GM12878 (cell line): Measurements from ENCODE around the gene SURF2. TPM values are rescaled to one million over a fixed set of nuclear protein-coding genes. Genes with fewer than 3 reads are reported as not detected.
"Not testable (repeated sequence)": the region's sequence is repeated elsewhere in the genome, so short reads cannot be mapped to it uniquely, and the experiment has no call there.

Experiments
- ATAC-seq: fragments of 200-7000 bp; cut with Tn5 transposase; 3 replicates; pipeline ENCODE4 v1.9.1; 2020; ENCODE audit warnings: mild to moderate bottlenecking, moderate library complexity
- BruUV-seq: library from RNA; stranded (reverse); fragments of 400-500 nt; replicated peaks from 2 replicates; lab custom pipeline; 2021; lab: Mats Ljungman, UMichigan
- CTCF ChIA-PET: fragments of 300-600 bp; sonication (Branson Sonifier 250); formaldehyde crosslinking; extraction: SDS; loops from one replicate; lab custom pipeline; 2021; ENCODE audit warnings: inconsistent platforms; lab: Yijun Ruan, JAX
- POLR2A ChIA-PET: fragments of 350-600 bp; formaldehyde crosslinking; extraction: SDS; loops from one replicate; lab custom pipeline; 2021; ENCODE audit warnings: inconsistent platforms; lab: Charles Lee
- RAD21 ChIA-PET: fragments of 300-600 bp; sonication (Branson Sonifier 250); formaldehyde crosslinking; loops from one replicate; lab custom pipeline; 2023; ENCODE audit warnings: antibody characterized with exemption; ENCODE audit not compliant: unreplicated experiment; lab: Charles Lee
- SMC1A ChIA-PET: fragments of 300-600 bp; sonication (Branson Sonifier 250); formaldehyde crosslinking; loops from one replicate; lab custom pipeline; 2023; ENCODE audit not compliant: unreplicated experiment, uncharacterized antibody; lab: Charles Lee
- DNase-seq: peaks from one replicate; pipeline ENCODE4 v3.0.0-alpha.2; 2011; ENCODE audit warnings: low read depth, low spot score
- FAIRE-seq: peaks from 3 replicates; lab custom pipeline; 2011; peaks lifted over from hg19 to GRCh38; lab: Jason Lieb, UNC
- H2AFZ ChIP-seq: 2 replicates; pipeline ENCODE4 v1.6.0; 2011; ENCODE audit warnings: low read depth, low read length, control low read depth; ENCODE audit not compliant: control insufficient read depth
- H3K27ac ChIP-seq: 2 replicates; pipeline ENCODE4 v1.5.1; 2011; ENCODE audit warnings: control low read depth; ENCODE audit not compliant: control insufficient read depth, insufficient read depth
- H3K27me3 ChIP-seq, 2 experiments: replicated peaks in 1 of 2; 2 replicates each; pipeline versions ENCODE4 v1.6.0 to v1.6.1; 2011; ENCODE audit warnings: low read length in 1 of 2; ENCODE audit not compliant: control insufficient read depth in 2 of 2, insufficient read depth in 2 of 2
- H3K36me3 ChIP-seq, 2 experiments: 2 replicates each; pipeline ENCODE4 v1.5.1; 2011; ENCODE audit warnings: low read length in 1 of 2; ENCODE audit not compliant: control insufficient read depth in 2 of 2, insufficient read depth in 2 of 2
- H3K4me1 ChIP-seq: 2 replicates; pipeline ENCODE4 v1.6.1; 2011; ENCODE audit warnings: mild to moderate bottlenecking, low read length, moderate library complexity, mixed read lengths; ENCODE audit not compliant: control insufficient read depth, insufficient read depth
- H3K4me2 ChIP-seq: 2 replicates; pipeline ENCODE4 v1.6.0; 2011; ENCODE audit warnings: control low read depth; ENCODE audit not compliant: control insufficient read depth, insufficient read depth
- H3K4me3 ChIP-seq: fragments of 200-600 bp; sonication (generic); 2 replicates; pipeline ENCODE4 v1.5.1; 2016
- H3K79me2 ChIP-seq: 2 replicates; pipeline ENCODE4 v1.6.0; 2011; ENCODE audit warnings: low read length; ENCODE audit not compliant: control insufficient read depth, insufficient read depth
- H3K9ac ChIP-seq: 2 replicates; pipeline ENCODE4 v1.8.0; 2011; ENCODE audit warnings: low read length, control low read depth, mixed read lengths; ENCODE audit not compliant: control insufficient read depth, insufficient read depth
- H3K9me3 ChIP-seq: replicated peaks from 3 replicates; pipeline ENCODE4 v1.5.1; 2011; ENCODE audit warnings: mild to moderate bottlenecking, low read length; ENCODE audit not compliant: control insufficient read depth, insufficient read depth
- H4K20me1 ChIP-seq: 2 replicates; pipeline ENCODE4 v1.6.0; 2011; ENCODE audit not compliant: control insufficient read depth, insufficient read depth
- EP300 ChIP-seq, 2 experiments: fragments of 150-350 bp in 1 of 2; IDR thresholded peaks; 2 replicates each; pipeline ENCODE4 v1.6.1; 2011 to 2012; ENCODE audit warnings: low read depth in 2 of 2, low read length in 2 of 2, borderline replicate concordance in 1 of 2, improper control_type of control experiment in 1 of 2, inconsistent platforms in 1 of 2; ENCODE audit not compliant: control insufficient read depth in 1 of 2
- ETV6 ChIP-seq, 2 experiments: fragments of 450-650 bp in 1 of 2; IDR thresholded peaks in 1 of 2; conservative IDR thresholded peaks in 1 of 2; 2 replicates each; pipeline ENCODE4 v1.6.1; 2014; ENCODE audit warnings: antibody characterized with exemption in 1 of 2, borderline replicate concordance in 1 of 2, low read depth in 1 of 2, mild to moderate bottlenecking in 1 of 2, moderate library complexity in 1 of 2
- GABPA ChIP-seq: IDR thresholded peaks from 2 replicates; pipeline ENCODE4 v1.6.1; 2014; ENCODE audit warnings: antibody characterized with exemption, low read depth, mild to moderate bottlenecking, inconsistent platforms
- IKZF1 ChIP-seq: fragments of 450-650 bp; conservative IDR thresholded peaks from 2 replicates; pipeline ENCODE4 v1.6.1; 2017; ENCODE audit warnings: antibody characterized with exemption, mild to moderate bottlenecking
- WGBS: methylation state at CpG from one replicate; pipeline ENCODE4 v1.1.6; 2016; ENCODE audit warnings: low lambda C conversion rate; ENCODE audit not compliant: insufficient replicate concordance, insufficient coverage; ENCODE audit errors: missing lambda C conversion rate; 5-methylcytosine and 5-hydroxymethylcytosine counted together
- in situ Hi-C: fragments of 300-500 bp; cut with MboI; formaldehyde crosslinking; loops from 9 replicates; pipeline ENCODE4 v1.14.3; 2018; ENCODE audit warnings: mixed read lengths
- intact Hi-C: fragments of 100-400 bp; cut with micrococcal nuclease; formaldehyde crosslinking; loops from one replicate; pipeline ENCODE4 v1.14.2; 2022; ENCODE audit not compliant: unreplicated experiment
- polyA plus RNA-seq, 11 experiments: library from polyadenylated mRNA; depleted of rRNA in 4 of 11; unstranded in 6 of 11; stranded (reverse) in 5 of 11; fragments of >200 nt; fragmentation: Nextera tagmentation in 4 of 11; fragmentation: Illumina TruSeq in 1 of 11; extraction: Ambion mirVana in 4 of 11; extraction: Trizol in 1 of 11; gene quantifications; 1 replicate in 1 of 11; 2 replicates in 10 of 11; pipeline versions ENCODE4 v1.2.1 to v1.2.3, GENCODE V29; 2011 to 2016; ENCODE audit warnings: inconsistent platforms in 2 of 11, missing spikeins in 2 of 11, low read depth in 1 of 11
- total RNA-seq, 4 experiments: library from RNA; depleted of rRNA in 3 of 4; stranded (reverse); fragments of >200 nt in 3 of 4; fragmentation: Illumina TruSeq in 1 of 4; extraction: Trizol in 1 of 4; gene quantifications; 2 replicates each; pipeline versions ENCODE4 v1.2.1 to v1.2.3, GENCODE V29; 2013 to 2021

SURF2 gene
- total and polyA plus RNA-seq, 10 of the 15 experiments (the other 5 are each of a cell fraction or from before 2014, with no cell fraction given): 4.0 to 41.7 (median 20.8) TPM

GRCh38 chr9:133390713-133391112, 34.4 kb downstream of the SURF2 start (continued):
- TF ChIP-seq EP300 (IDR thresholded peaks at IDR 0.05; ENCODE audit: borderline replicate concordance in 1 of 2, control insufficient read depth in 1 of 2, low read depth in 2 of 2, low read length in 2 of 2): no peak
- TF ChIP-seq IKZF1: no peak
- no peak for TF ChIP-seq ETV6 (conservative IDR thresholded peaks at IDR 0.05 in 1 of 2, IDR thresholded peaks at IDR 0.05 in 1 of 2; ENCODE audit: borderline replicate concordance in 1 of 2, low read depth in 1 of 2)
- TF ChIP-seq GABPA: no peak

- ATAC-seq, H3K4me2 ChIP-seq, H3K9me3 ChIP-seq, CTCF ChIA-PET, RAD21 ChIA-PET, H3K27ac ChIP-seq, DNase-seq, H3K4me1 ChIP-seq, H3K36me3 ChIP-seq, BruUV-seq, SMC1A ChIA-PET, FAIRE-seq, H2AFZ ChIP-seq, H3K79me2 ChIP-seq, intact Hi-C loops, H3K4me3 ChIP-seq, H3K9ac ChIP-seq, in situ Hi-C loops, POLR2A ChIA-PET, H4K20me1 ChIP-seq, H3K27me3 ChIP-seq: not testable (repeated sequence)
- 30% methylated on average over 2 of the region's 4 CpGs for WGBS
Measured at GRCh38 chr9:133391449-133391848, 35.1 kb downstream of the SURF2 start.

- CTCF ChIA-PET, intact Hi-C loops, POLR2A ChIA-PET, H3K9me3 ChIP-seq, BruUV-seq, RAD21 ChIA-PET, H2AFZ ChIP-seq, SMC1A ChIA-PET, ATAC-seq, DNase-seq, FAIRE-seq, H3K4me2 ChIP-seq, in situ Hi-C loops, H3K4me3 ChIP-seq, H3K27ac ChIP-seq, H3K4me1 ChIP-seq, H3K79me2 ChIP-seq, H3K36me3 ChIP-seq, H4K20me1 ChIP-seq, H3K9ac ChIP-seq, H3K27me3 ChIP-seq: not testable (repeated sequence)
- 92% methylated on average over 3 of the region's 3 CpGs for WGBS
Measured at GRCh38 chr9:133392308-133392707, 36.0 kb downstream of the SURF2 start.
